ENCODE results near the gene CYP2A7.
"Not testable (repeated sequence)": the region's sequence is repeated elsewhere in the genome, so short reads cannot be mapped to it uniquely, and the experiment has no call there.

The CYP2A7 gene

DNA sequence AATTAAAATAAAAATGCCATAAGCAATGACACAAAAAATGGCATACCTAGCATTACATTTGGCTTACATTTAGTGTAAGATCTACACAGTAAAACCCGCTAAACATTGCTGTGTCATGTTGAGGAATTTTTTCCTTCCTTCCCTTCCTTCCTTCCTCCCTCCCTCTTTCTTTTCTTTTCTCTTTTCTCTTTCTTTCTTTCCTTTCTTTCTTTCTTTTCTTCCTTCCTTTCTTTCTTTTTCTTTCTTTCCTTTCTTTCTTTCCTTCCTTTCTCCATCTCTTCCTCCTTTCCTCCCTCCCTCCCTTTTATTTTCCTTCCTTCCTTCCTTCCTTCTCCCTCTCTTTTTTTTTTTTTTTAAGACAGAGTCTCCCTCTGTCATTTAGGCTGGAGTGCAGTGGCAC, 43.6 kb downstream of the CYP2A7 start:
- not testable (repeated sequence) for DNase-seq

DNA sequence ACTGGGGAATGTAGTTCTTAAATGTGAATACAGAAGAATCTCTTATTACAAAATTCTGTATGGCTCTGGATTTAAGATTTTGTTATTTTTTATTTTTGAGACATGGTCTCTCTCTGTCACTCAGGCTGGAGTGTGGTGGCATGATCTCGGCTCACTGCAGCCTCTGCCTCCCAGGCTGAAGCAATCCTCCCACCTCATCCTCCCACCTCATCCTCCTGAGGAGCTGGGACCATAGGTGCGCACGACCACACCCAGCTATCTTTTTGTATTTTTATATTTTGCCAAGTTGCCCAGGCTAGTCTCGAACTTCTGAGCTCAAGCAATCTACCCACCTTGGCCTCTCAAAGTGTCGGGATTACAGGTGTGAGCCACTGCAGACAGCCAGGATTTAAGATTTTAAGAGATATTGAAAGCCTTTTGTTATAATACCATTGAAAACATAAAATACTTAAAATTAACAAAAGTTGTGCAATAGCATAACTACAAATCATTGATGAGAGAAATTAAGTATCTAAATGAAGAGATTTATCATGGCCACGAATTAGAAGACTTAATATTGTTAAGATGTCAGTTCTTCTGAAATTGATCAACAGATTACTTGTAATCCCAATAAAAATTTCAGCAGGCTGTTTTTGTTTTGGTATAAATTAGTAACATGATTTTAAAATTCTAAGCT, 45.1 kb downstream of the CYP2A7 start:
- DNase-seq: no peak

DNA sequence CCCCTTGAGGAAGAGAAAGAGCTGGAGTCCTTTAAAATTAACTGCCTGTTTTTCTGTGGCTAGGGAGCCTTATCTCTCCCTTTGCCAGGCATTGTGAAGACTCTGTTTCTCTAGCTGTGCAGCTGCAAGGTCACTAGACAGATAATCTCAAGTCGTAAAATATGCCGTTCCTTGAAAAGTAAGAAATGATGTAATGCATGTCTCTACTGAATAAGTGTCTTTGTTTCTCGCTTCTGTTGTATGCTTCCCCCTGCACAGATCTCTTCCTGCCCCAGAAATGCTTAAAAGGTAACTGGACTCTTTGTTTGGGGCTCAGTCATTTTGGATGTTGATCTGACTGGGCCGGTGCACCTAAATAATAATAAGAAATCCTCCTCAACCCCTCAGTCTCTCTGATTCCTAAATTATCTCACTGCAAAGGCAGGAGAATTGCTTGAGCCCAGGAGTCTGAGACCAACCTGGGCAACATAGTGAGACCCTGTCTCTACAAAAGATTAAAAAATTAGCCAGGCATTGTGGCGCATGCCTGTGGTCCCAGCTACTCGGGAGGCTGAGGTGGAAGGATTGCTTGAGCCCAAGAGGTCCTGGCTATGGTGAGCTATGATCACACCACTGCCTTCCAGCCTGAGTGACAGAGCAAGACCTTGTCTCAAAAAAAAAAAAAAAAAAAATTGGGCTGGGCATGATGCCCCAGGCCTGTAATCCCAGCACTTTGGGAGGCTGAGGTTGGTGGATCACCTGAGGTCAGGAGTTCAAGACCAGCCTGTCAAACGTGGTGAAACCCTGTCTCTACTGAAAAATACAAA, 48.1 kb downstream of the CYP2A7 start:
- DNase-seq: not testable (repeated sequence)

DNA sequence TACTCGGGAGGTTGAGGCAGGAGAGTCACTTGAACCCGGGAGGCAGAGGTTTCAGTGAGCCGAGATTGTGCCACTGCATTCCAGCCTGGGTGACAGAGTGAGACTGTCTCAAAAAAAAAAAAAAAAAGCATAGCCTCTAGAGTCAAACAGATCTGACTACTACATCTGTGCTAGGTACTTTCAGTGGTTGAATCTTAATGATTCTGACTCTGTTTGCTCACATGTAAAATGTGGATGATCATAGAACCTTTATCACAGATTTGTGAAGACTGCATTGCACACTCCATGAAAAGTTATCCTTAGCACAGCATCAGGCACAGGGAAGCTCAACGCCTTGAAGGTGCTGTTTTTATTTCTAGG, 49.6 kb downstream of the CYP2A7 start:
- DNase-seq: not testable (repeated sequence)

DNA sequence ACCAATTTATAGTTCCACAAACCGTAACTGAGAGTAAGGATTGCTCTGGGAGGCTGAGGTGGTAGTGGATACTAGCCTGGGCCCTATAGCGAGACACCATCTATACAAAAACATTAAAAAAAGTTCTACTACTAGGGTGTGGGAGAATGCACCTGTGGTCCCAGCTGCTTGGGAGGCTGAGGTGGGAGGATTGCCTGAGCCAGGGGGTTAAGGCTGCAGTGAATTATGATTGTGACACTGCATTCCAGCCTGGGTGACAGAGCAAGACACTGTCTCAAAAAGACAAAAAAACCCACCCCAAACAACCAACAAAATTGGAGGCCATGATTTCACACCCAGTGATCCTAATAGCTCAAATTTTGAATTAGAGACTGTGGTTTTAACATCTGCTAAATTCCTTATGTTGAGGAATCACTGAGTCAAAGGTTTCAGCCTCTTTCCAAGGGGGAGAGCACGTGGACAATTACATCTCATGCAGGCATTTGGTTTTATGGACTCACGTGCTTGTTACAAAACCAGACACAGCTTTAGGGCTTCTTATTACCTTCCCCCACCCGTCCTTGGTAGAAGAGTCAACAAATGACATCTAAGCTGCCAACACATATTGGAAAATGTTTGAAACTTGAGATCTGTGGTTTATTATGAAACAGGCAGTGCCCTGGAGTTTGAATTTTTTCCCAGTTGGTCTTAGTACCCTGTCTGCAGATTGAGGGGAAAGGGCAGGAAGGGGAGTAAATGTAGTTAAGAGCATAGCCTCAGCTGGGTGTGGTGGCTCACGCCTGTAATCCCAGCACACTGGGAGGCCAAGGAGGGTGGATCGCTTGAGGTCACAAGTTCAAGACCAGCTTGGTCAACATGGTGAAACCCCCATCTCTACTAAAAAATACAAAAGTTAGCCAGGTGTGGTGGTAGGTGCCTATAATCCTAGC, 50.3 kb downstream of the CYP2A7 start:
- DNase-seq: no peak

DNA sequence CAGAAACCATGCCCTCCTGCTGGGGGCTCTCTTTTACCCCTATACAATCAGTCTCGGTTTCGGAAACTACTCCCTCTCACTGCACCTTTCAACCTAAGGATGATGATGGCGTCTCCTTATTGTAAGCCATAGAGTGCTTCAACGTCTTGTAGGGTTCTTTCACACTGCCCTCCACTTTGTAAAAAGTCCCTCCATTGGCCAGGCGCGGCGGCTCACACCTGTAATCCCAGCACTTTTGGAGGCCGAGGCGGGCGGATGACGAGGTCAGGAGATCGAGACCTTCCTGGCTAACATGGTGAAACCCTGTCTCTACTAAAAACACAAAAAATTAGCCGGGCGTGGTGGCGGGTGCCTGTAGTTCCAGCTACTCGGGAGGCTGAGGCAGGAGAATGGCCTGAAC, 51.3 kb downstream of the CYP2A7 start:
- not testable (repeated sequence) for DNase-seq

DNA sequence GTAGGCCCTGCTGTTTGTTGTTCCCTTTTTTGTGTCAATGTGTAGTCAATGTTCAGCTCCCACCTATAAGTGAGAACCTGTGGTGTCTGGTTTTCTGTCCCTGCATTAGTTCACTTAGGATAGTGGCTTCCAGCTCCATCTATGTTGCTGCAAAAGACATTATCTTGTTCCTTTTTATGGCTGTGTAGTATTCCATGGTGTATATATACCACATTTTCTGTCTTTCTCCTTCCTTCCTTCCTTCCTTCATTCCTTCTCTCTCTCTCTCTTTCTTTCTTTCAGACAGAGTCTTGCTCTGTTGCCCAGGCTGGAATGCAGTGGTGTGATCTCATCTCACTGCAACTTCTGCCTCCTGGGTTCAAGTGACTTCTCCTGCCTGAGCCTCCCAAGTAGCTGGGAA, 52.8 kb downstream of the CYP2A7 start:
- DNase-seq: no peak

DNA sequence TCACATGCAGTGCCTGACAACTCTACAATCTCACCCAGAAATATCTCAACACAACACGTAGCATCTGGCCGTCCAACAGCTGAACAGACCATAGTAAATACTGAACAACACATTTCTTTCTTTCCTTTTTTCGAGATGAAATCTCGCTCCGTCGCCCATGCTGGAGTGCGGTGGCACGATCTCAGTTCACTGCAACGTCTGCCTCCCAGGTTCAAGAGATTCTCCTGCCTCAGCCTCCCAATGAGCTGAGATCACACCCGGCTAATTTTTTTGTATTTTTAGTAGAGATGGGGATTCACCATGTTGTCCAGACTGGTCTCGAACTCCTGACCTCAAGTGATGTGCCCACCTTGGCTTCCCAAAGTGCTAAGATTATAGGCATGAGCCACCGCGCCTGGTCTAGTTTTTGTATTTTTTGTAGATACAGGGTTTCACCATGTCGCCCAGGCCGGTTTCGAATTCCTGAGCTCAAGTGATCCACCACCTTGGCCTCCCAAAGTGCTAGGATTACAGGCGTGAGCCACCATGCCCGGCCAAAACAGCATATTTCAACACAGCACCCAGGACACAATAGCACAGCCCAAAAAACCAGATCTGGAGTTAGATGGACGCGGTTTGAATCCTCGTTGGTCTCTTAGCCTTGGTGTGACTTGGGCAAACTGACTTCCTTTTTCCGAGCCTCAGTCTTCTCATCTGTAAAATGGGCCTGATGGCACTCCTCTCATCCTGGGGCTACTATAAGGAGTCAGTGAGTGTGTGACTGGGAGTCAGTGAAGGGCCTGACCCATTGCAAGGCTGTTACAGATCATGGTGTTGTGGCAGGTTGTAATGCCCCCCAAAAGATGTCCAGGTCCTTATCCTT, 54.4 kb downstream of the CYP2A7 start:
- DNase-seq: no peak

DNA sequence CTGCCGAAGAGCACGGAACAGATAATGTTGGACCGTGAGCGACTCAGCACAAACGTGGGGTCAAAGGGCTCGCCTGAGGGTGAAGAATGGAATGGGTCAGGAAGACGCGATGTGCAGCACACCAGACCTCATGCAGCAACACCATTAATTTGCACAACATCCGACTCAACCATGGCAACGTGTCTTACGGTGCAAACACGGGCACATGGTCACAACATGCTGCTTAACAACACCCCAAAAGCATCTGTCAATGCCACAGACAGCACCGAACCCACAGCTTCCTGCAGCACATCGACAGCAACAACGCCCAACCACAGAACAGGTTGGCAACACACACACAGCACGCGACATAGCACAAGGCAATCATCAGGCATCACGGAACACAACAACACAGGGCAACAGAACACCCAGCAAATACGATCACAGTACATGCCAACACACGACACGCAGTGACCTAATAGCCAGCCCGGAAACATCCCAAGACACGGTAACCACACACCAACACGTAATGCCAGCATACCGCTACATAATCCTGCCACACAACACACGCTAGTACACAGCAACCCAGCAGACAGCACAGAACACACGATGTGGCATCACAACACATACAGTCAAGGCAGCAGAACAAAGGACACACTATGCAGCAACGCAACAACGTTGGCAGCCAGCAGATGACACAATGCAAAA, 55.2 kb downstream of the CYP2A7 start:
- peak in 1 of 2 experiments; percentile 40 for DNase-seq

DNA sequence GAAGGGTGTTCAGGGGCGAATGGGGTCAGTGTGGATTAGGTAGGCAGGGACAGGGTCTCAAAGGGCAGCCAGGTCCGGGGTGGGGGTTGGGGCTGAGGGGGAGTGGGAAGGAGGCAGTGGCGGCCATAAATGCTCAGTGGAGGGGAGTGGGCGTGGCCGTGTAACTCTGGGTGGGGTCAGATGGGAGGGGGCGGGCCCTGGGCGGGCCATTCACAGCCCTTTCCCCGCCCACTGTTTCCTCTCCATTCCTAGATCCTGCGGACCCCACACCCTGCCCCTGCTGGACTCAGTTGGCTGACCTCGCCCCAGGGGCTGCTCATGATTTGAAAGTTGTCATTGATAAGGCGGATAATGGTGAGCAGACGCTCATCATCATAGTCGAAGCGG, 55.7 kb downstream of the CYP2A7 start:
- DNase-seq: not testable (repeated sequence)

DNA sequence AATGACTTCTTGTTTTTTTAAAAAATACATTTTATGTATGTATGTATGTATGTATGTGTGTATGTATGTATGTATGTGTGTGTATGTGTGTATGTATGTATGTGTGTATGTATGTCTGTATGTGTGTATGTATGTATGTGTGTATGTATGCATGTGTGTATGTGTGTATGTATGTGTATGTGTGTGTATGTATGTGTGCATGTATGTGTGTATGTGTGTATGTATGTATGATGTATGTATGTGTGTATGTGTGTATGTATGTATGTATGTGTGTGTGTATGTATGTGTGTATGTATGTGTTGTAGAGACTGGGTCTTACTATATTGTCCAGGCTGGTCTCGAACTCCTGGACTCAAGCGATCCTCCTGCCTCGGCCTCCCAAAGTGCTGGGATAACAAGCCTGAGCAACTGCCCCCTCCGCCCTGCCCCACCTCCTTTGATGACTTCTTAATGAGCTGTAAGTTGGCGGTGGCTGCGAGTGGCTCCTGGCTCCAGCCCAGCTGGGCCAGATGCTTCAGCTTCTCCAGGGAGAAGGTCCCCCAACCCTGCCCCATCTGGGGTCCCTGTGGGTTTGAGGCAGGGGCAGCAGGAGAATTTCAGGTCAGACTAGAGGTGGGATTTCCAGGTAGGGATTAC, 56.5 kb downstream of the CYP2A7 start:
- not testable (repeated sequence) for DNase-seq
